Stimulated activated CD8-positive, alpha-beta memory T cell treated with anti-CD3 and anti-CD28 coated beads, Interleukin-15, amount 100 ng/mL, for 24 hours (primary cell): ENCODE measurements around the gene ABCB9.

ENCODE experiments used
- DNase-seq: peaks from one replicate; pipeline ENCODE4 v3.0.0-alpha.2; 2020; ENCODE audit warnings: low read depth

The ABCB9 gene

GRCh38 chr12:122981587-122982476 is 15.6 kb upstream of the ABCB9 start:
- DNase-seq: no peak

GRCh38 chr12:122981036-122981471 is 14.8 kb upstream of the ABCB9 start:
- no peak for DNase-seq

- DNase-seq: peak; percentile 54
Measured at GRCh38 chr12:122980183-122981035, 14.1 kb upstream of the ABCB9 start, which contains the start of gene ARL6IP4. Gene ARL6IP4, plus strand, starts transcription at chr12:122980681. Its CDS starts 459 bp downstream, at chr12:122981140.

GRCh38 chr12:122979908-122980182 is 13.6 kb upstream of the ABCB9 start:
- no peak for DNase-seq

- DNase-seq: no peak
Measured at GRCh38 chr12:122979001-122979907, 13.0 kb upstream of the ABCB9 start.

GRCh38 chr12:122978507-122978955 is 12.3 kb upstream of the ABCB9 start:
- no peak for DNase-seq

- no peak for DNase-seq
Measured at GRCh38 chr12:122977655-122978392, 11.6 kb upstream of the ABCB9 start.

- DNase-seq: no peak
Measured at GRCh38 chr12:122977153-122977552, 10.9 kb upstream of the ABCB9 start.

GRCh38 chr12:122976648-122976975 is 10.3 kb upstream of the ABCB9 start:
- no peak for DNase-seq

GRCh38 chr12:122975790-122976647 is 9.8 kb upstream of the ABCB9 start:
- no peak for DNase-seq

GRCh38 chr12:122974892-122975789 is 8.9 kb upstream of the ABCB9 start, which contains the start of gene OGFOD2:
Gene OGFOD2, plus strand, starts transcription at chr12:122975244. Its CDS starts 8 bp downstream, at chr12:122975252.
- DNase-seq: peak; percentile 80

GRCh38 chr12:122974274-122974891 is 8.1 kb upstream of the ABCB9 start:
- peak; percentile 96 for DNase-seq

- no peak for DNase-seq
Measured at GRCh38 chr12:122969676-122970075, 3.4 kb upstream of the ABCB9 start.

GRCh38 chr12:122968104-122968503 is 1.8 kb upstream of the ABCB9 start:
- no peak for DNase-seq

GRCh38 chr12:122966743-122967550 is 684 bp upstream of the ABCB9 start:
- DNase-seq: no peak

- DNase-seq: no peak
Measured at GRCh38 chr12:122965321-122965751, 927 bp downstream of the ABCB9 start.

- no peak for DNase-seq
Measured at GRCh38 chr12:122964439-122965257, 1.6 kb downstream of the ABCB9 start.
